Nephron progenitor cell (in vitro differentiated cells): ENCODE measurements around the gene HNF4A.

ENCODE experiments used
- DNase-seq: peaks from one replicate; pipeline ENCODE4 v3.0.0; 2021
- H3K27ac Mint-ChIP-seq: 2 replicates; pipeline ENCODE4 v1.8.0; 2021; ENCODE audit warnings: mild to moderate bottlenecking, moderate library complexity, mixed read lengths
- H3K27me3 Mint-ChIP-seq: 2 replicates; pipeline ENCODE4 v1.8.0; 2021; ENCODE audit warnings: mild to moderate bottlenecking, low read depth, mixed read lengths; ENCODE audit not compliant: poor library complexity
- H3K36me3 Mint-ChIP-seq: 2 replicates; pipeline ENCODE4 v1.8.0; 2021; ENCODE audit warnings: low read depth, mixed read lengths
- H3K4me1 Mint-ChIP-seq: 2 replicates; pipeline ENCODE4 v1.8.0; 2021; ENCODE audit warnings: mixed read lengths
- H3K4me3 Mint-ChIP-seq: 2 replicates; pipeline ENCODE4 v1.8.0; 2021; ENCODE audit warnings: mild to moderate bottlenecking, moderate library complexity, mixed read lengths
- H3K9me3 Mint-ChIP-seq: 2 replicates; pipeline ENCODE4 v1.8.0; 2021; ENCODE audit warnings: mild to moderate bottlenecking, moderate library complexity, mixed read lengths
- CTCF ChIP-seq: fragments of 200-600 bp; sonication (generic); IDR thresholded peaks from 2 replicates; pipeline ENCODE4 v1.5.0; 2021; ENCODE audit warnings: antibody characterized with exemption

The HNF4A gene

GRCh38 chr20:44435630-44436335 lies 80.3 kb downstream of the HNF4A start:
- no peak for DNase-seq

GRCh38 chr20:44436393-44436792 lies 80.9 kb downstream of the HNF4A start:
- no peaks in the 10 kb centered on the region for H3K36me3 Mint-ChIP-seq
- TF ChIP-seq CTCF = no peak
- DNase-seq = no peak
- no peak overlapping the region for H3K4me3 Mint-ChIP-seq
- no peaks in the 10 kb centered on the region for H3K9me3 Mint-ChIP-seq
- peaks cover 17% of the 10 kb centered on the region for H3K27me3 Mint-ChIP-seq
- H3K27ac Mint-ChIP-seq = peak overlapping the region; percentile 14
- no peaks in the 10 kb centered on the region for H3K4me1 Mint-ChIP-seq

More at GRCh38 chr20:44435630-44436335, 80.3 kb downstream of the HNF4A start:
- Mint-ChIP-seq H3K27ac (no peak overlapping the region), H3K27me3 (peaks cover 19% of the 10 kb centered on the region), H3K4me1 (no peaks in the 10 kb centered on the region), H3K4me3 (no peak overlapping the region), H3K9me3 (no peaks in the 10 kb centered on the region), H3K36me3 (no peaks in the 10 kb centered on the region)
- TF ChIP-seq CTCF = no peak

GRCh38 chr20:44437497-44437896 lies 82.0 kb downstream of the HNF4A start:
- H3K36me3 Mint-ChIP-seq = no peaks in the 10 kb centered on the region
- peaks cover 16% of the 10 kb centered on the region for H3K27me3 Mint-ChIP-seq
- TF ChIP-seq CTCF = no peak
- no peak for DNase-seq
- no peaks in the 10 kb centered on the region for H3K4me1 Mint-ChIP-seq
- H3K4me3 Mint-ChIP-seq = no peak overlapping the region
- no peak overlapping the region for H3K27ac Mint-ChIP-seq
- no peaks in the 10 kb centered on the region for H3K9me3 Mint-ChIP-seq

- H3K4me3 Mint-ChIP-seq = no peak overlapping the region
- no peak for DNase-seq
Measured at GRCh38 chr20:44438782-44439181, 83.3 kb downstream of the HNF4A start.

GRCh38 chr20:44439318-44439717 lies 83.8 kb downstream of the HNF4A start:
- H3K4me1 Mint-ChIP-seq = no peaks in the 10 kb centered on the region
- TF ChIP-seq CTCF = no peak
- H3K4me3 Mint-ChIP-seq = no peak overlapping the region
- no peak for DNase-seq
- H3K27ac Mint-ChIP-seq = no peak overlapping the region
- H3K36me3 Mint-ChIP-seq = no peaks in the 10 kb centered on the region
- H3K9me3 Mint-ChIP-seq = no peaks in the 10 kb centered on the region
- H3K27me3 Mint-ChIP-seq = peaks cover 12% of the 10 kb centered on the region

More at GRCh38 chr20:44438782-44439181, 83.3 kb downstream of the HNF4A start:
- Mint-ChIP-seq H3K9me3 (no peaks in the 10 kb centered on the region), H3K4me1 (no peaks in the 10 kb centered on the region), H3K36me3 (no peaks in the 10 kb centered on the region), H3K27me3 (peaks cover 14% of the 10 kb centered on the region), H3K27ac (no peak overlapping the region)
- no peak for TF ChIP-seq CTCF
